RWPE2 (cell line): ENCODE measurements around the gene DDAH1.
A peak's percentile ranks its signal among the peaks of the same experiment; 100 is the strongest.

ENCODE experiments used
- ATAC-seq: fragments of 200-7000 bp; cut with Tn5 transposase; 3 replicates; pipeline ENCODE4 v1.9.1; 2021; ENCODE audit warnings: low read depth
- DNase-seq: peaks from one replicate; pipeline ENCODE4 v3.0.0-alpha.2; 2020; ENCODE audit warnings: low spot score
- H3K27ac ChIP-seq: fragments of 450-650 bp; 2 replicates; pipeline ENCODE4 v1.5.1; 2017; ENCODE audit warnings: mild to moderate bottlenecking; ENCODE audit not compliant: poor library complexity, severe bottlenecking
- H3K27me3 ChIP-seq: fragments of 250-450 bp; sonication (Bioruptor Pico); 2 replicates; pipeline ENCODE4 v1.5.1; 2021; ENCODE audit warnings: mild to moderate bottlenecking, moderate library complexity; ENCODE audit not compliant: insufficient read depth, poor library complexity, severe bottlenecking
- H3K36me3 ChIP-seq: fragments of 250-450 bp; sonication (Bioruptor Pico); 2 replicates; pipeline ENCODE4 v1.5.1; 2020; ENCODE audit warnings: low read depth, mild to moderate bottlenecking, moderate library complexity
- H3K4me1 ChIP-seq: fragments of 250-450 bp; sonication (Bioruptor Pico); 2 replicates; pipeline ENCODE4 v1.5.1; 2021; ENCODE audit warnings: mild to moderate bottlenecking, moderate library complexity; ENCODE audit not compliant: insufficient read depth, poor library complexity, severe bottlenecking
- H3K4me3 ChIP-seq: fragments of 250-450 bp; sonication (Bioruptor Pico); 2 replicates; pipeline ENCODE4 v1.5.1; 2021; ENCODE audit warnings: mild to moderate bottlenecking, moderate library complexity; ENCODE audit not compliant: severe bottlenecking
- H3K9me3 ChIP-seq: fragments of 250-450 bp; sonication (Bioruptor Pico); 2 replicates; pipeline ENCODE4 v1.5.1; 2021; ENCODE audit warnings: mild to moderate bottlenecking, moderate library complexity; ENCODE audit not compliant: severe bottlenecking
- CTCF ChIP-seq: fragments of 450-650 bp; IDR thresholded peaks from one replicate; pipeline ENCODE4 v1.5.1; 2017; ENCODE audit warnings: mild to moderate bottlenecking, moderate library complexity; ENCODE audit not compliant: poor library complexity, severe bottlenecking

DDAH1 gene

DNA sequence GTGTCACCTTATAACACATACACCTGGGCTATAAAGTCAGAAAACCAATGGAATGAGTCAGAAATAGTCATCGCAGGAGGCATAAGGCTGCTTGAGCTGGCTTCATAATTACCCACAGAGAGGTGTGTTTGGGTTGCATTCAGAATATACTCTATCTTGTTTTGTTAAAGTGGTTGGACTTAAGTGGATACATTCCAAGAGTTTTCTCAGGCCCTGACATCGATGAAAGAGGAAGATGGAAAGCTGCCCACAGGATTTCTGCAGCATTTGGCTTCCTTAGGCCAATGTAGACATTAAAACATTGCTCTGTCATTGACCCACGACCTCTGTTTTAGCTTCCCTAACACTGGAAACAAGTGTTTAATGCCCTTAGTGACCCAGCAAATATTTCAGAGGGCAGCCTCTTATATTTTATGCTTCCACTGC is 169.9 kb downstream of the DDAH1 start:
- TF ChIP-seq CTCF: no peak
- Histone ChIP-seq H3K27ac (peak overlapping the region; percentile 87), H3K9me3 (no peaks in the 10 kb centered on the region), H3K36me3 (no peaks in the 10 kb centered on the region), H3K27me3 (no peaks in the 10 kb centered on the region), H3K4me1 (peaks cover 55% of the 10 kb centered on the region), H3K4me3 (no peak overlapping the region)
- DNase-seq (no peak), ATAC-seq (peak; percentile 86)

- H3K27me3 ChIP-seq: no peaks in the 10 kb centered on the region
- TF ChIP-seq CTCF: no peak
- H3K27ac ChIP-seq: peak overlapping the region; percentile 96
- ATAC-seq (no peak), DNase-seq (no peak)
- H3K4me1 ChIP-seq: peaks cover 43% of the 10 kb centered on the region
- no peaks in the 10 kb centered on the region for H3K36me3 ChIP-seq
- H3K4me3 ChIP-seq: no peak overlapping the region
- H3K9me3 ChIP-seq: no peaks in the 10 kb centered on the region
Measured at GRCh38 chr1:85290826-85291225, 174.1 kb downstream of the DDAH1 start.

- no peak for TF ChIP-seq CTCF
- ATAC-seq (peak; percentile 19), DNase-seq (no peak)
- Histone ChIP-seq H3K27ac (peak overlapping the region; percentile 96), H3K4me3 (no peak overlapping the region), H3K4me1 (peaks cover 34% of the 10 kb centered on the region), H3K9me3 (no peaks in the 10 kb centered on the region), H3K27me3 (no peaks in the 10 kb centered on the region), H3K36me3 (no peaks in the 10 kb centered on the region)
Measured at GRCh38 chr1:85289848-85290335, 175.1 kb downstream of the DDAH1 start.

GRCh38 chr1:85289207-85289847 is 175.6 kb downstream of the DDAH1 start:
- Histone ChIP-seq H3K36me3 (no peaks in the 10 kb centered on the region), H3K4me3 (no peak overlapping the region), H3K4me1 (peaks cover 28% of the 10 kb centered on the region), H3K9me3 (no peaks in the 10 kb centered on the region), H3K27me3 (no peaks in the 10 kb centered on the region), H3K27ac (peak overlapping the region; percentile 96)
- no peak for TF ChIP-seq CTCF
- ATAC-seq (peak; percentile 99), DNase-seq (peak; percentile 92)

DNA sequence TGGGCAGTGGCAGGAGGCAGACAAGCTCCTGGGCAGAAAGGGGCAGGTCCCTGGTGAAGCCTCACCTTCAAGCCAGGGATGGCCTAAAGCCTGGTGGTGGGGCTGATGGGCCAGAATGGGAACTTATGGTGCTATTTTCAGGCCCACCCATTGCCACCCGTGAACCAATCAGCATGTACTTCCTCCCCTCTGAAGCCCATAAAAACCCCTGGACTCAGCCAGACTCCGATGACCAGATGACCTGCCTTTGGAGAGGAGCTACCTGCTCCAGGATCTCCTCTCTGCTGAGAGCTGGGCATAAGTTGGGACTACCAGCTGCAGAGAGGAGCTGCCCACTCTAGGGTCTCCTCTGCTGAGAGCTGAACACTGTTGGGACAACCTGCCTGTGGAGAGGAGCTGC is 180.8 kb downstream of the DDAH1 start:
- Histone ChIP-seq H3K4me3 (no peak overlapping the region), H3K9me3 (no peaks in the 10 kb centered on the region), H3K27ac (no peak overlapping the region), H3K27me3 (no peaks in the 10 kb centered on the region), H3K36me3 (no peaks in the 10 kb centered on the region), H3K4me1 (peaks cover 9% of the 10 kb centered on the region)
- ATAC-seq (no peak), DNase-seq (no peak)
- TF ChIP-seq CTCF: no peak
